ENCODE measurements around the gene PTPRG. TPM values are rescaled to one million over a fixed set of nuclear protein-coding genes. Genes with fewer than 3 reads are reported as not detected.

Gene PTPRG
- total and polyA plus RNA-seq, 2 experiments from 2014 or later = 8.5 to 34.9 TPM

DNA sequence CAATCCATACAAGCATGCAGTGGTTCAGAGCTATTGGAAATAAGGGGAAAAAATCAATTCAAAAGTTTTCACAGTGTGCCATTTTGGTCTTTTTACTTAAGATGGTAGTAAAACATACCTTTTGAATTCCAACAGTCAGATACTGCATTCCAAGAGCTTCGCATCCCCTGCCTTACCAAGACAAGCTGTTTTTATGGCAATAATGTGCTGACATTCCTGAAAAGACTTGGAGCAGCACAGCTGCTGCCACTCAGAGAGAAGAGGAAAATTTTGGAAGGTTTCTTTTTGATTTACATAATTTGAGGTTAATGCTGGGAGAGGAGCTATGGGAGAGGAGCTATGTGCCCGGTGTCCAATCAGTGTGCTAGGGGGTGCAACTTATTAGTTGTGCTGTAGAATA, 663.7 kb downstream of the PTPRG start:
- Histone ChIP-seq H3K4me3 (no peak overlapping the region), H3K9me2 (replicated peaks; ENCODE audit: insufficient read depth) (no peaks in the 10 kb centered on the region), H3K36me3 (replicated peaks; ENCODE audit: insufficient read depth, low read depth) (no peaks in the 10 kb centered on the region), H2AFZ (no peak overlapping the region), H3K4me1 (ENCODE audit: insufficient read depth) (no peaks in the 10 kb centered on the region), H3K9me3 (ENCODE audit: low read depth) (no peaks in the 10 kb centered on the region), H3K79me2 (no peaks in the 10 kb centered on the region), H3K27ac (no peak overlapping the region), H3K27me3 (no peaks in the 10 kb centered on the region), H3K4me2 (no peak overlapping the region), H4K20me1 (ENCODE audit: insufficient read depth, poor library complexity, severe bottlenecking) (peaks cover 2% of the 10 kb centered on the region)
- 68% methylated on average over 2 of the region's 2 CpGs for WGBS (ENCODE audit: low lambda C conversion rate, missing lambda C conversion rate)
- DNase-seq (ENCODE audit: low spot score) = no peak
- TF ChIP-seq EZH2 (IDR thresholded peaks at IDR 0.05; ENCODE audit: borderline replicate concordance) = no peak
- TF ChIP-seq, protein P1, sequence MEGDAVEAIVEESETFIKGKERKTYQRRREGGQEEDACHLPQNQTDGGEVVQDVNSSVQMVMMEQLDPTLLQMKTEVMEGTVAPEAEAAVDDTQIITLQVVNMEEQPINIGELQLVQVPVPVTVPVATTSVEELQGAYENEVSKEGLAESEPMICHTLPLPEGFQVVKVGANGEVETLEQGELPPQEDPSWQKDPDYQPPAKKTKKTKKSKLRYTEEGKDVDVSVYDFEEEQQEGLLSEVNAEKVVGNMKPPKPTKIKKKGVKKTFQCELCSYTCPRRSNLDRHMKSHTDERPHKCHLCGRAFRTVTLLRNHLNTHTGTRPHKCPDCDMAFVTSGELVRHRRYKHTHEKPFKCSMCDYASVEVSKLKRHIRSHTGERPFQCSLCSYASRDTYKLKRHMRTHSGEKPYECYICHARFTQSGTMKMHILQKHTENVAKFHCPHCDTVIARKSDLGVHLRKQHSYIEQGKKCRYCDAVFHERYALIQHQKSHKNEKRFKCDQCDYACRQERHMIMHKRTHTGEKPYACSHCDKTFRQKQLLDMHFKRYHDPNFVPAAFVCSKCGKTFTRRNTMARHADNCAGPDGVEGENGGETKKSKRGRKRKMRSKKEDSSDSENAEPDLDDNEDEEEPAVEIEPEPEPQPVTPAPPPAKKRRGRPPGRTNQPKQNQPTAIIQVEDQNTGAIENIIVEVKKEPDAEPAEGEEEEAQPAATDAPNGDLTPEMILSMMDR (IDR thresholded peaks at IDR 0.05; ENCODE audit: poor library complexity) = no peak
- no peak for TF ChIP-seq EZH2phosphoT487 (IDR thresholded peaks at IDR 0.05; ENCODE audit: low read depth, severe bottlenecking, unreplicated experiment)

DNA sequence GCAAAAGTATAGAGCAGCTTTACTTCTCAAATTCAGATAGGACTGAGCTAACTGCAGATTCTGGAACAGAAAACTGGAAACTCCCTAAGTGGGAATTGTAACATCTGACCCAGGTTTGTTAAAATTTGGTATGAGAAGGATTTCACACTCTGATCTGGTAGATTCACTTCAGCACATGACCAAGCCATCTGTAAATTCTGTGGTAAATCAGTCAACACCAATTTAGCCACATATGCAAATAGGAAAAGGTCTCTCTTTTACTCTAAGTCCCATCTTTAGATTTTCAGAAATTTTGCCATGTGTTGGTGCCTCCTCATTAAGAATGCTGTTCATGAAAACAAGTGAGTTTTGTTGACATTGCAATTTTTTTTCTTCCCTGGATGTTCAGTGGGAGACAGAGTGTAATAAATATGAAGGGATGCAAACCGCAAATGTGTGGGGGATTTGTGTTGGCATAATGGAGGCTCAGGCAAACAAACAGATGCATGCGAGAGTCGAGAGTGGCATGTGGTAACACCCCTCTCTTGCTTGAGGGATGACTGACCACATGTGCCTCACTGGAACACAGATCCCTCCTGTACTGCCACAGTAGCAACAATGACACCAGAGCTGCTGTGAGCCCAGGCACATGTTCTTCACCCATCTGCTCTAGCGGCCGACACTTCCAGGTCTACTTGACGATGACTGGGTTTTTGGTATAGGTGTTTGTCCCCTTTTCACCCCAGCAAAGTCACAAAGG, 665.4 kb downstream of the PTPRG start:
- Histone ChIP-seq H2AFZ (no peak overlapping the region), H3K36me3 (replicated peaks; ENCODE audit: insufficient read depth, low read depth) (no peaks in the 10 kb centered on the region), H3K27ac (no peak overlapping the region), H4K20me1 (ENCODE audit: insufficient read depth, poor library complexity, severe bottlenecking) (no peaks in the 10 kb centered on the region), H3K9me3 (ENCODE audit: low read depth) (no peaks in the 10 kb centered on the region), H3K79me2 (no peaks in the 10 kb centered on the region), H3K4me1 (ENCODE audit: insufficient read depth) (no peaks in the 10 kb centered on the region), H3K4me2 (no peak overlapping the region), H3K9me2 (replicated peaks; ENCODE audit: insufficient read depth) (no peaks in the 10 kb centered on the region), H3K4me3 (no peak overlapping the region), H3K27me3 (no peaks in the 10 kb centered on the region)
- 94% methylated on average over 6 of the region's 6 CpGs for WGBS (ENCODE audit: low lambda C conversion rate, missing lambda C conversion rate)
- no peak for DNase-seq (ENCODE audit: low spot score)
- TF ChIP-seq EZH2phosphoT487 (IDR thresholded peaks at IDR 0.05; ENCODE audit: low read depth, severe bottlenecking, unreplicated experiment) (no peak), EZH2 (IDR thresholded peaks at IDR 0.05; ENCODE audit: borderline replicate concordance) (no peak)

DNA sequence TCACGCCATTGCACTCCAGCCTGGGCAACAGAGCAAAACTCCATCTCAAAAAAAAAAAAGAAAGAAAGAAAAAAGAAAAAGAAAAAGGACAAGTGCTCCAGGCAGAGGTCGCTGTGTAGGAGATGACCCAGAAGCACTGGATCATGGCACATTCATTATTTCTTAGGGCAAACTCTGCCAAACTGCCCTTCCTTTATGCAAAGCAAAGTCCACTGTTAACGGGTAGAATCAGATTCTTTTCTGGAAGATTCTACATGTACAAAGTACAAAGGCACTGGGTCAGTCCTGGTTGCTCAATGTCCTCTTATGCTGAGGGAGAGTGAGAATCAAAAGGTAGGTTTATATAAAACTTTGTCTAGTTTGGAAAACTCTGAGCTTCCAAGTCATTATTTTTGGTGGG, 667.1 kb downstream of the PTPRG start:
- Histone ChIP-seq H4K20me1 (ENCODE audit: insufficient read depth, poor library complexity, severe bottlenecking) (no peaks in the 10 kb centered on the region), H3K9me2 (replicated peaks; ENCODE audit: insufficient read depth) (no peaks in the 10 kb centered on the region), H3K4me3 (no peak overlapping the region), H3K4me1 (ENCODE audit: insufficient read depth) (no peaks in the 10 kb centered on the region), H3K27me3 (no peaks in the 10 kb centered on the region), H3K9me3 (ENCODE audit: low read depth) (no peaks in the 10 kb centered on the region), H3K4me2 (no peak overlapping the region), H3K79me2 (no peaks in the 10 kb centered on the region), H3K36me3 (replicated peaks; ENCODE audit: insufficient read depth, low read depth) (no peaks in the 10 kb centered on the region), H3K27ac (no peak overlapping the region), H2AFZ (no peak overlapping the region)
- DNase-seq (ENCODE audit: low spot score) = no peak
- 94% methylated on average over 3 of the region's 3 CpGs for WGBS (ENCODE audit: low lambda C conversion rate, missing lambda C conversion rate)
- TF ChIP-seq, protein P1 (IDR thresholded peaks at IDR 0.05; ENCODE audit: poor library complexity) = no peak
- no peak for TF ChIP-seq EZH2phosphoT487 (IDR thresholded peaks at IDR 0.05; ENCODE audit: low read depth, severe bottlenecking, unreplicated experiment)
- no peak for TF ChIP-seq EZH2 (IDR thresholded peaks at IDR 0.05; ENCODE audit: borderline replicate concordance)

DNA sequence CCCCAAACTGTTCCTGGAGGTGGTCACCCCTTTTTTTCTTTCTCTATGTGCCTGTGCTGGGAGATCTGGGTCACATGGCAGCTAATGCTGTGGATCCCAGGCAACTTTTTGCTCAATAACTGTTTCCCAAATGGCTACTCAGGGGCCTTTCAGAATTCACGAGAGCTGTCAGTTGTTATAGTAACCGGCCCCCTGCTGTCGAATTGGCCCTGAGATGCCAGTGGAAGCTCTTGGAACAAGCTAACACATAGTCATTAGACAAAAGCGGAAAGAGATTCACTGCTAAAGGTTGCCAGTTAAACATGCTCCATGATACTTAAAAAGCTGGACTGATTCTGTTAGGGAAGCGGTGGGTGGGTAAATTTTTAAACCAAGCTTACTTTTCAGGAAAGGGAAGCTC, 667.8 kb downstream of the PTPRG start:
- DNase-seq (ENCODE audit: low spot score) = no peak
- Histone ChIP-seq H3K9me3 (ENCODE audit: low read depth) (no peaks in the 10 kb centered on the region), H3K4me3 (no peak overlapping the region), H4K20me1 (ENCODE audit: insufficient read depth, poor library complexity, severe bottlenecking) (no peaks in the 10 kb centered on the region), H3K4me1 (ENCODE audit: insufficient read depth) (no peaks in the 10 kb centered on the region), H3K9me2 (replicated peaks; ENCODE audit: insufficient read depth) (no peaks in the 10 kb centered on the region), H3K27me3 (no peaks in the 10 kb centered on the region), H3K27ac (no peak overlapping the region), H2AFZ (no peak overlapping the region), H3K36me3 (replicated peaks; ENCODE audit: insufficient read depth, low read depth) (no peaks in the 10 kb centered on the region), H3K4me2 (no peak overlapping the region), H3K79me2 (no peaks in the 10 kb centered on the region)
- WGBS (ENCODE audit: low lambda C conversion rate, missing lambda C conversion rate) = 85% methylated on average over 5 of the region's 5 CpGs
- no peak for TF ChIP-seq EZH2phosphoT487 (IDR thresholded peaks at IDR 0.05; ENCODE audit: low read depth, severe bottlenecking, unreplicated experiment)
- no peak for TF ChIP-seq EZH2 (IDR thresholded peaks at IDR 0.05; ENCODE audit: borderline replicate concordance)
- TF ChIP-seq, protein P1 (IDR thresholded peaks at IDR 0.05; ENCODE audit: poor library complexity) = no peak
